ENCODE data around the gene KIF2A. TPM values are rescaled to one million over a fixed set of nuclear protein-coding genes. Genes with fewer than 3 reads are reported as not detected.

KIF2A gene
- total and polyA plus RNA-seq, 9 of the 15 experiments (the other 6 are each of a cell fraction or from before 2014, with no cell fraction given): 42.6 to 126 (median 77.6) TPM

DNA sequence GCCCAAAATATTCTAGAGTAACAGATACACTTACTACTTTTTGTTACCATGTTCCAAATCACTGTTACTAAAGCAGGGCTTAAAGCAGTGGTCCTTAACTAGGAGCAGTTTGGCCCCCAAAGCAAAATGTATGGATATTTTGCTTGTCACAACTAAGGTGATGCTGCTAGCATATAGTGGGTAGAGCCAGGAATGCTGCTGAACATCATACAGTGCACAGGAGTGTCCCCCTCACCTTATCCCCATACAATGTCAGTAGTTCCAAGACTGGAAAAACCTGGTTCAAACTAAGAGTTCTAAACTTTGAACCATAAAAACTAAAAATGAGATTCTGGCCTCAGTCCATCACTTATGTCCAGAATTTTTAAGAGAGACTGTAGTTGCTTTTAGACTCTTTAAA lies 69.6 kb downstream of the KIF2A start:
- Histone ChIP-seq H3K4me3 (no peak overlapping the region), H3K9me1 (ENCODE audit: control insufficient read depth, insufficient read depth, low read length) (no peaks in the 10 kb centered on the region), H3K9me3 (replicated peaks; ENCODE audit: control insufficient read depth, insufficient read depth, low read depth, low read length) (no peaks in the 10 kb centered on the region), H3K79me2 (ENCODE audit: control insufficient read depth, insufficient read depth, low read length) (no peaks in the 10 kb centered on the region), H3K9ac (ENCODE audit: insufficient read depth in 1 of 2, low read depth in 2 of 2, low read length in 2 of 2) (no peak overlapping the region), H3K27me3 (ENCODE audit: control insufficient read depth in 2 of 2, insufficient read depth in 2 of 2, low read length in 2 of 2) (no peaks in the 10 kb centered on the region), H3K4me2 (ENCODE audit: insufficient read depth, low read length) (no peak overlapping the region), H3K27ac (ENCODE audit: extremely low read depth, low read depth, low read length) (peak overlapping the region; percentile 39; the same call in 1 of the 3 replicates), H2AFZ (ENCODE audit: low read depth, low read length) (no peak overlapping the region), H3K36me3 (ENCODE audit: control insufficient read depth, insufficient read depth, low read length) (peaks cover 86% of the 10 kb centered on the region), H4K20me1 (replicated peaks; ENCODE audit: control insufficient read depth, insufficient read depth, low read length) (no peaks in the 10 kb centered on the region), H3K4me1 (replicated peaks in 1 of 2; ENCODE audit: control insufficient read depth in 2 of 2, insufficient read depth in 2 of 2, low read length in 2 of 2) (peaks cover 8 to 9% of the 10 kb centered on the region in 2 experiments)
- in situ Hi-C loops (cut with MboI): no loop called here
- BruUV-seq (replicated peaks): no TSS peak
- ATAC-seq (peak; percentile 60), FAIRE-seq (no peak), DNase-seq (ENCODE audit: extremely low read depth in 1 of 4, low spot score in 3 of 4) (no peak)
- POLR2A ChIA-PET: no interaction called here
- CTCF ChIA-PET (ENCODE audit: low intra/inter-chr PET ratio): no interaction called here
- intact Hi-C loops (cut with micrococcal nuclease): no loop called here
- TF ChIP-seq, protein P1, sequence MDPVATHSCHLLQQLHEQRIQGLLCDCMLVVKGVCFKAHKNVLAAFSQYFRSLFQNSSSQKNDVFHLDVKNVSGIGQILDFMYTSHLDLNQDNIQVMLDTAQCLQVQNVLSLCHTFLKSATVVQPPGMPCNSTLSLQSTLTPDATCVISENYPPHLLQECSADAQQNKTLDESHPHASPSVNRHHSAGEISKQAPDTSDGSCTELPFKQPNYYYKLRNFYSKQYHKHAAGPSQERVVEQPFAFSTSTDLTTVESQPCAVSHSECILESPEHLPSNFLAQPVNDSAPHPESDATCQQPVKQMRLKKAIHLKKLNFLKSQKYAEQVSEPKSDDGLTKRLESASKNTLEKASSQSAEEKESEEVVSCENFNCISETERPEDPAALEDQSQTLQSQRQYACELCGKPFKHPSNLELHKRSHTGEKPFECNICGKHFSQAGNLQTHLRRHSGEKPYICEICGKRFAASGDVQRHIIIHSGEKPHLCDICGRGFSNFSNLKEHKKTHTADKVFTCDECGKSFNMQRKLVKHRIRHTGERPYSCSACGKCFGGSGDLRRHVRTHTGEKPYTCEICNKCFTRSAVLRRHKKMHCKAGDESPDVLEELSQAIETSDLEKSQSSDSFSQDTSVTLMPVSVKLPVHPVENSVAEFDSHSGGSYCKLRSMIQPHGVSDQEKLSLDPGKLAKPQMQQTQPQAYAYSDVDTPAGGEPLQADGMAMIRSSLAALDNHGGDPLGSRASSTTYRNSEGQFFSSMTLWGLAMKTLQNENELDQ (CRISPR knock-in tag; IDR thresholded peaks at IDR 0.05; ENCODE audit: borderline replicate concordance): no peak
- TF ChIP-seq, protein P2, sequence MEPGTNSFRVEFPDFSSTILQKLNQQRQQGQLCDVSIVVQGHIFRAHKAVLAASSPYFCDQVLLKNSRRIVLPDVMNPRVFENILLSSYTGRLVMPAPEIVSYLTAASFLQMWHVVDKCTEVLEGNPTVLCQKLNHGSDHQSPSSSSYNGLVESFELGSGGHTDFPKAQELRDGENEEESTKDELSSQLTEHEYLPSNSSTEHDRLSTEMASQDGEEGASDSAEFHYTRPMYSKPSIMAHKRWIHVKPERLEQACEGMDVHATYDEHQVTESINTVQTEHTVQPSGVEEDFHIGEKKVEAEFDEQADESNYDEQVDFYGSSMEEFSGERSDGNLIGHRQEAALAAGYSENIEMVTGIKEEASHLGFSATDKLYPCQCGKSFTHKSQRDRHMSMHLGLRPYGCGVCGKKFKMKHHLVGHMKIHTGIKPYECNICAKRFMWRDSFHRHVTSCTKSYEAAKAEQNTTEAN (CRISPR knock-in tag; IDR thresholded peaks at IDR 0.05): no peak
- TF ChIP-seq ZNF384 (IDR thresholded peaks at IDR 0.05; ENCODE audit: low read depth, low read length) (no peak), ETS2 (tag; IDR thresholded peaks at IDR 0.05; ENCODE audit: borderline replicate concordance, poor library complexity, severe bottlenecking) (no peak), ZNF143 (CRISPR knock-in tag; IDR thresholded peaks at IDR 0.05) (no peak)
- TF ChIP-seq, protein P3, sequence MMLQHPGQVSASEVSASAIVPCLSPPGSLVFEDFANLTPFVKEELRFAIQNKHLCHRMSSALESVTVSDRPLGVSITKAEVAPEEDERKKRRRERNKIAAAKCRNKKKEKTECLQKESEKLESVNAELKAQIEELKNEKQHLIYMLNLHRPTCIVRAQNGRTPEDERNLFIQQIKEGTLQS (IDR thresholded peaks at IDR 0.05): no peak
- TF ChIP-seq, protein P3 (CRISPR knock-in tag; conservative IDR thresholded peaks at IDR 0.05): no peak
- TF ChIP-seq, protein P4, sequence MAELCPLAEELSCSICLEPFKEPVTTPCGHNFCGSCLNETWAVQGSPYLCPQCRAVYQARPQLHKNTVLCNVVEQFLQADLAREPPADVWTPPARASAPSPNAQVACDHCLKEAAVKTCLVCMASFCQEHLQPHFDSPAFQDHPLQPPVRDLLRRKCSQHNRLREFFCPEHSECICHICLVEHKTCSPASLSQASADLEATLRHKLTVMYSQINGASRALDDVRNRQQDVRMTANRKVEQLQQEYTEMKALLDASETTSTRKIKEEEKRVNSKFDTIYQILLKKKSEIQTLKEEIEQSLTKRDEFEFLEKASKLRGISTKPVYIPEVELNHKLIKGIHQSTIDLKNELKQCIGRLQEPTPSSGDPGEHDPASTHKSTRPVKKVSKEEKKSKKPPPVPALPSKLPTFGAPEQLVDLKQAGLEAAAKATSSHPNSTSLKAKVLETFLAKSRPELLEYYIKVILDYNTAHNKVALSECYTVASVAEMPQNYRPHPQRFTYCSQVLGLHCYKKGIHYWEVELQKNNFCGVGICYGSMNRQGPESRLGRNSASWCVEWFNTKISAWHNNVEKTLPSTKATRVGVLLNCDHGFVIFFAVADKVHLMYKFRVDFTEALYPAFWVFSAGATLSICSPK (IDR thresholded peaks at IDR 0.05; ENCODE audit: borderline replicate concordance): no peak
